MV-4-11 (cell line): Measurements from ENCODE around the gene ASCC2.
"Not testable (repeated sequence)": the region's sequence is repeated elsewhere in the genome, so short reads cannot be mapped to it uniquely, and the experiment has no call there.

Source experiments
- DNase-seq: peaks from one replicate; lab custom pipeline; 2025; lab: John Stamatoyannopoulos, UW

Gene ASCC2

DNA sequence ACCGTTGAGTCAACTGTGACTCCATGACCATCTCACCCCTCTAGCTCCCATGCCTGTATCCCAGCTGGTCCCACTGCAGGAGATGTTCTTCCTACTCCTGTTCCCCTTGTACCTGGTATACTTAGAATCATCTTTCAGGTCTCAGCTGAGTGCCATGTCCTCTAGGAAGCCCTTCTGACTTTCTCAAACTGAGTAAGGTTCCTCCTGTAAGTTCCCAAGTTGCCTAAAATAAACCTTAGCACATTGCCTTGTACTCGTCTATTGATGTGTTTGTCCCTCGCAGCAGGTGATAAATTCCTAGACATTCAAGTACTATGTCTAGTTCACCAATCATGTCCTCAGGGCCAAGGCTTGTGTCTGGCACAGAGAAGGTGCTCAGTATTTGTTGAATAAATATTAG, 18.4 kb upstream of the ASCC2 start:
- no peak for DNase-seq

- no peak for DNase-seq
These were observed 17.6 kb upstream of the ASCC2 start for GRCh38 chr22:29855611-29856181.

DNA sequence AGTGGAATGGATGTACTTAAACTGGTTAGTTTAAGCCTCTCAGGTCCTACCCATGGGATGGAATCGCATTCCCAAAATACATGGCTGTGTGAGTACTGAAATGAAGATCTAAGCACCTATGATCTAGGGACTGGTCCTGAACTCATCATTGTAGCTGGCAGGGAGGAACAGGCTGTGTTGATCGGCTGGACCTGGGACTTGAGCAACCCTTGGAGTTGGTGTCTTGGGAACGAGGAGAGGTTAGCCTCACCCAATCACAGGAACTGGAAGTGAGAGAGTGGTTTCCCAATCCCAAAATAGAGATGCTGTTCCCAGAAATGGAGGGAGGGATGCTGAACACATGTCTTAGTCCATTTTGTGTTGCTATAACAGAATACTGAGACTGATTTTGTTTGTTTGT, 16.4 kb upstream of the ASCC2 start:
- no peak for DNase-seq

DNA sequence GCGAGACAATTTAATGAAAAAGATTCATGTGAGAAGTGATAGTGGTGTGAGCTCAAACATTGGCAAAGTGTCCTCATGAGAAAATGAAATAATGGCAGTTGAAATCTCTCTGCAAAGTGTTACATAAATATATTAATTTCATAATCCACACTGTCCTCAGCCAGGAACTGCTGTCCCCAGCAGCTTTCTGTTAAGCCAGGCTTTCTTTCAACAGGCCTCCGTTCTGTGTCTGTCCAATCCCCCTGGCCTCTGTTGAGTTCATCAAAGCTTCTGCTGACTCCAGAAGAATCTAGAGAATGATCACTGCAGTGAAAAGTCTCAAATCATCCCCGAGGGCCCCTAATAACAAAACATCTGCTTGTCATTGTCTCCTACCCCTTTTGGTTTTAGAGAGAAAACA, 10.0 kb upstream of the ASCC2 start:
- no peak for DNase-seq

DNA sequence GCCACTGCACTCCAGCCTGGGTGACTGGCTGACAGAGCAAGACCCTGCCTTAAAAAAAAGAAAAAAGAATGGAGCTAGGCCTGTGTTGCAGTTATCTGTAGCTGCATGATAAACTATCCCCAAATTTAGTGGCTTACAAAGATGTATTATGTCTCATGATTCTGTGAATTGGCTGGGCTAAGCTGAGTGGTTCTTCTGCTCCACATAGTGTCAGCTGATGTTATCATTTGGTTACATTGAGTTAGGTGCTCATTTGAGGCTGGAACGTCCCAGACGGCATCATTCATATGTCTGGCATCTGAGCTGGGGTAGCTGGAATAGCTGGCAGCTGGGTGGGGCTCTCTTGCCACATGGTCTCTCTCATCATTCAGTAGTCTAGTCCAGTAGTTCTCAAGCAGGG, 8.2 kb upstream of the ASCC2 start:
- DNase-seq = no peak

DNA sequence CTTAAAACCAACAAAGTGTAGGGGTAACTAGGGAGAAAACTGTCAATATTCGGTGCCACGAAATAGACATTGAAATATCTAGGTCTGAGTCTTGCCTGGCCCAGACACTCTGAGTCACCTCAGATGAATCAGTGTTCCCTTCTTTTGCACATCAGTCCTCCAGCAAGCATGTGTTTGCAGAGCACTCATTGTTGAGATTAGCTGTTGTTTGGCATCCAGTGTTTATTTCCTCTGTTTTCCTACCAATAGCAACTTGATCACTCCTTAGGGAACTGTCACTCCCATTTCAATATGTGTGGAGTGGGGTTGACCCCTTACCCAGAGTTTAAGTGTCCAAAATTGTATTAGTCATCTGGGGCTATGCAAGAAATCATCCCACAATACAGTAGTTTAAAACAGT, 4.7 kb upstream of the ASCC2 start:
- DNase-seq = no peak

GRCh38 chr22:29842172-29842571, 4.1 kb upstream of the ASCC2 start:
- no peak for DNase-seq

DNA sequence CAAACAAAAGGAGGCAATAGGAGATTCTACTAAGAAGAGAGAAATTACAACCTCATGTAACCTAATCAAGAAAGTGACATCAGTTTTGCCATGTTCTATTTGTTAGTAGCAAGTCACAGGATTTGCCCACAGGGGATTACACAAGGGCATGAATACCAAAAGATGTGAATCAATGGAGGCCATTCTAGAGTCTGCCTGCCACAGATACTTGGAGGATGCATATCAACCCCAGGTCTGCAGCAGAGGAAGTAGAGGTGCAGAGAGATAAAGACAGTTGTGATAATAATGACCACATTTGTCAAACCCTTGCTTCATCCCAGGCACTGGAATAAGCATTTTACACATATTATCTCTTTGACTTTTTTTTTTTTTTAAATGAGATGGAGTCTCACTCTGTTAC, 2.4 kb upstream of the ASCC2 start:
- DNase-seq = no peak

DNA sequence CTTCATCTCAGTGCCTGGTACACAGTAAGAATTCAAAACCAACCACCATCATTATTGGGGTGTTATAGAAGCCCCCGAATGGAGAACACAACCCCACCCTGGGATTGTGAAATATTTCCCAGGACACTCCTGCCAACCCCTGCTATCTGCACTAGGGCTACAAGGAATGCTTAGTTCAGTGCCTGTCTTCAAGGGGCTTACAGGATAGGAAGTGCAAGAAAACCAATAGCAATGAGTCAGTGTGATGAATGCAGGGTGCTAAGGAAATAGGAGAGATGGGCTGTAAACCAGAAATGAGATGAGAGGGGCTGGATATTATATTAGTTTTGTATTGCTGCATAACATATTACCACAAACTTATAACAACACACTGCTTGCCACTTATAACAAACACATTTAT, 965 bp upstream of the ASCC2 start:
- no peak for DNase-seq

- no peak for DNase-seq
These were observed 504 bp upstream of the ASCC2 start for GRCh38 chr22:29838599-29838956.

DNA sequence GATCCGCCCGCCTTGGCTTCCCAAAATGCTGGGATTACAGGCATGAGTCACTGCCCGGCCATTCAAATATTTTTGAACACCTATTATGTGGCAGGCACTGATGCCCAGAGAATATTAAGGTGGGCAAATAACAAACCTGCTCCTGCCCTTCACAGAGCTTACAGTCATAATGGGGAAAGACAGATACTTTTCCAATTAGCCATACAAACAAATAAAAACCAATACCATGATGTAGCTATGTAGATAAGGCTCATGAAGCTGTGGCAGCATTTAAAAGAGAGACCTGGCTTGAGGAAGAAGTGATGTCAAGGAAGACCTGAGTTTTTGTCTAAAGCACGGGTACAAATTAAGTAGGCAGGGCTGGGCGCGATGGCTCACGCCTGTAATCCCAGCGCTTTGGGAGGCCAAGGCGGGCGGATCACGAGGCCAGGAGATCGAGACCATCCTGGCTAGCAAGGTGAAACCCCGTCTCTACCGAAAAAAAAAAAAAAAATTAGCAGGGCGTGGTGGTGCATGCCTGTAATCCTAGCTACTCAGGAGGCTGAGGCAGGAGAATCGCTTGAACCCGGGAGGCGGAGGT, 1.2 kb downstream of the ASCC2 start:
- DNase-seq = not testable (repeated sequence)

- DNase-seq = no peak
These were observed 4.0 kb downstream of the ASCC2 start for GRCh38 chr22:29834046-29834445.

- DNase-seq = no peak
These were observed 4.6 kb downstream of the ASCC2 start for GRCh38 chr22:29833392-29833965.

- no peak for DNase-seq
These were observed 6.1 kb downstream of the ASCC2 start for GRCh38 chr22:29831958-29832357.

DNA sequence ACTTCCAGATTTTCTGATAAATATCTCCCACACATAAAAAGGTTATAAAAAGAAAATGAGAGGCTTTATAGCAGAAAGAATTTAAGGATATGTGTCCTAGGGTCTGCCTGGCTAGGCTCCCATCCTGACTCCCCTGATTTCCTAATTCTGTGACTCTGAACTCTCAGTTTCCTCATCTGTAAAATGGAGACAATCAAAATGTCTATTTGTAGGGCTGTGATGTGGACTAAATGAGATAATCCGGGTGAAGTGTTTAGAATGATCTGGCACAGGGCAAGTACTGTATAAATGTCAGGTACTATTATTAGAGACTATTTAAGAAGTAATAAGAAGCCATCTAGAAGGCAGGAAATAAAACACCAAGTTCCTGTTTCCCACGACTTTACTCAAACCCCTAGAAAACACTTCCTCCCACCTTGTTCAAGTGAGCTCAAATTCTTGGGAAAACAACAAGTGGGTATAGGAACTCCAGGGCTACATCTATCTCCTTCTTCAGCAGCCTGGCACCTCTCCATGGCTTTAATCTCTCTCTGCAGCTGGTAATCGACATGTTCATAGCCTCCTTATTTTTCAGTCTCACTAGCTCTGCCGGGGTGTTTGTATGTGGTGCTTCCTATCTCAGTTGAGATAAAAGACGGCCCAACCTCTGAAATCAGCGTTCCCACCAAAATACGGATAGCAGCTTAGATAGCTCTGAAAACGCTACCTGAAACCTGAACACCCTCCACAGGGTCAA, 6.7 kb downstream of the ASCC2 start:
- no peak for DNase-seq

DNA sequence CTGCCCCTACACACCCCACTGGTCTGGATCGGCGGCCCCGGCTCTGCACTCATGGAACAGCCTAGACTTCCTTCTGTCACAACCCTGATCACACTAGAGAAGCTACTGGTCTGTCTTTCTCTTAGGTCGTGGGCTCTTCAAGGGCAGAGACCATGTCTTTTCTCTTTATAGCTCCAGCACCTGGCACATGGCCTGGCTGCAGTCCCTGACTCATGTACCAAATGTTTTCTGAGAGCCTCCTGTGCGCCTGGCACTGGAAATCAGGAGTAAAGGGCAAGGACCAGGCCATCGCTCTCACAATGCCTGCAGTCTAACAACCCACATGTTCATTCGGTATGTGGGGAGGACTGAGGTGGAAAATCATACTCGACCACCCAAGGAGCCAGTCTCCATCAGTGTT, 7.5 kb downstream of the ASCC2 start:
- DNase-seq = no peak

DNA sequence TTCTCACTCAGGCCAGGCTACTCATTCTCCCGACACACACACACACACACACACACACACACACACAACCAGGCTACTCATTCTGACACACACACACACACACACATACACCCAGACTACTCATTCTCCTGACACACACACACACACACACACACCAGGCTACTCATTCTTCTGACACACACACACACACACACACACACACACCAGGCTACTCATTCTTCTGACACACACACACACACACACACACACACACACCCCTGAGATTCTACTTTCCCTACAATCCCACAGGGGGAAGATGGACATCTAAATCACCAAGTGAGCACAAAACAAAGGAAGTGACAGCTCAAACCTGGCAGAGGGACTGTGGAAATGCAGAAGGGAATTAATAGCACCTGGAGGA, 10.3 kb downstream of the ASCC2 start:
- DNase-seq = not testable (repeated sequence)

DNA sequence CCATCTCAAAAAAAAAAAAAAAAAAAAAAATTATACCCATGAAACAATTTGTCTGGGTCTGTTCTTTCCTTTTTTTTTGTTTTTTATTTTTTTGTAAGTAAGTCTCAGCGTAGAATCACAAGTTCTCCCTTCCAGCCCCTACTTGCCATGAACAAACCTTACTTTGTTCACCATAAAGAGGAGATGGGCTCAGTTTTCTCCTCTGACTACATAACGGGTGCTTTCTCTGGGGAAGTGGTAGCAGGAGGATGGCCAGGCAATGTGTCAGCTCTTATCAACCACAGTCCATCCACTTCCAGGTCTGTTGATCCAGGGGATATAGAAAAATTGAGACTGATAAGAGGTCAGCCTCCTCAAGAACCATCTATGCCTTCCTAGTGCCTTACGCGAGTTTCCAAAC, 11.0 kb downstream of the ASCC2 start:
- no peak for DNase-seq

GRCh38 chr22:29825578-29825977, 12.5 kb downstream of the ASCC2 start:
- no peak for DNase-seq

DNA sequence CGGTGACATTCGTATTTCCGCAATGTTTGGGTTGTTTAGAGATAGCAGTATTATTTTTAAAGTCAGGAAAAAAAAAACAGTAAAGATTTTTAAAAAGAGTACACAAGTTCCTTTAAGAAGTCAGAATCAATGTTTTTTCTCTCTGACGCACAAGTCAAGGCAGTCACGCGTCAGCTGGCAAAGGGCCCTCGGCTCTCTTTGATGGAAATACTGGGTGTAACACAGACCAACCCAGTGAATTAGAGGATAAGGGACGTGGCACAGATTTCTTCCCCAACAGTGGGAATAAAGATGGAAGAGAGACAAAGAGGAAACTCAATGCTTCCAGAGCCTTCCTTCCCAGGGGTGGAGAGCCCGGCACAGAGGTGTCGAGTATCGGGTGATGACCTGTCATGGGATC, 13.4 kb downstream of the ASCC2 start:
- DNase-seq = no peak

GRCh38 chr22:29821291-29822016, 16.6 kb downstream of the ASCC2 start:
- peak; percentile 96 for DNase-seq

DNA sequence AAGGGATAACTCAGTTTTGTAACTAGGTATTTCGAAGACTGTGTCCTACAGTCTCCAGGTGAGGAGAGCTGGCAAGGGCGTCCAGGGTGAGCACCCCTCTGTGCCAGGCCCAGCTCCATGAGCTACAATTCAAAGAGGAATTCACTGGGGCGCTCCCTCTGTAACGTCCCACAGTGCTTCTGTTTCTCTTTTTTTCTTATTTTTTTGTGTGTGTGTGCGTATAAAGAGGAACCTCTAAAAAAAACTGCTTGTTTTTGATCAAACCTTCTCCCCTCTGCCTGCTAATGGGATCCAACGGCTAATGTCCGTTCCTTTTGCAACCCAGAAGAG, 17.1 kb downstream of the ASCC2 start:
- no peak for DNase-seq

DNA sequence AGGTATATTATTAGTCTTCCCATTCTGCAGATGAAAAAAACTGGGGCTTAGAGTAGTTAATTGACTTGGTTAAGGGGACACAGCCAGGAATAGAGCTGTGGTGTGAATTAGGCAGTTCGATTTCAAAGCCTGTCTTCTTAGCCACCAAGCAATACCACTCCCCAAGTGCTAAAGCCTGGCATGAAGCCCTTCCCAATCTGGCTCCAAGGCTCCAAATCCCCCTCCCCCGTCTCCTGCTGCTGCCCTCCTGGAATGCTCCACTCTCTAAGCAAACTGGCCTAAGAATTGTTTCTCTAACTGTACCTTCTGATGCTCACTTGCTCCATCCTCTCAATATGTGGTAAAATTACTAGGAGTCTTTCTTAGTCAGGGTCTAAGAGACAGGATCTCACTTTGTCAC, 18.6 kb downstream of the ASCC2 start:
- no peak for DNase-seq
